Activated naive CD4-positive, alpha-beta T cell treated with anti-CD3 and anti-CD28 coated beads, Interleukin-2, amount 50 U/mL, for 16 hours (primary cell): Measurements from ENCODE around the gene SH2B3.

Experiments
- DNase-seq: peaks from one replicate; pipeline ENCODE4 v3.0.0-alpha.2; 2020

Gene SH2B3

DNA sequence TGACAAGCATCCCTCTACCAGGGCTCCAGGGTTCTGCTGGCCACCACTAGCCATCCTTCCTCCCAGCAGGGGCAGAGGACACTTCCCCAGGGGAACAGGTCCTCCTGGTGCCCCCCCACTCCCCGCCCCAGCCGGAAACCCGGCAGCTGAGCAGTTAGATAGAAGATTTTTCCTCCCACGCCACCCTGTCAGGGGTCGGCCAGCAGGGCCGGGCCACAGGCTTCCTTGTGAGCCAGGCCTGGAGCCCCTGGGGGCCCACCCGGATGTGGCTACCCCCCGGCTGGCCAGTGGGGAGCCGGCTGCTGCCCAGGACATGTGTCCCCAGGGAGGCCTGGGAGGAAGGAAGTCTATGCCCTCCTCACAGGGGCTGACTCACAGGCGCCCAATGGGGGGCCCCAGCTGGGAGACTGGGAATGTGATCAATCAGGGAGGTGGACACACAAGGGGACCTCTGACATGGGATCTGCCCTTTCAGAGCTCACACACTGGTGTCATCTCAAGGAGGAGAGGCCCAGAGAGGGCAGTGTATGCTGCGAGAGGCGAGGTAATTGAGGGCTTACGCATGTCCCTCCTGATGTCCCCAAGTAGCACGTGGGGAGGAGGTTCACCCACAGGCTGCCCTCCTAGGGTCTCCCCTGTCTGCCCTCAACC lies 4.2 kb downstream of the SH2B3 start:
- DNase-seq, result peak; percentile 53

DNA sequence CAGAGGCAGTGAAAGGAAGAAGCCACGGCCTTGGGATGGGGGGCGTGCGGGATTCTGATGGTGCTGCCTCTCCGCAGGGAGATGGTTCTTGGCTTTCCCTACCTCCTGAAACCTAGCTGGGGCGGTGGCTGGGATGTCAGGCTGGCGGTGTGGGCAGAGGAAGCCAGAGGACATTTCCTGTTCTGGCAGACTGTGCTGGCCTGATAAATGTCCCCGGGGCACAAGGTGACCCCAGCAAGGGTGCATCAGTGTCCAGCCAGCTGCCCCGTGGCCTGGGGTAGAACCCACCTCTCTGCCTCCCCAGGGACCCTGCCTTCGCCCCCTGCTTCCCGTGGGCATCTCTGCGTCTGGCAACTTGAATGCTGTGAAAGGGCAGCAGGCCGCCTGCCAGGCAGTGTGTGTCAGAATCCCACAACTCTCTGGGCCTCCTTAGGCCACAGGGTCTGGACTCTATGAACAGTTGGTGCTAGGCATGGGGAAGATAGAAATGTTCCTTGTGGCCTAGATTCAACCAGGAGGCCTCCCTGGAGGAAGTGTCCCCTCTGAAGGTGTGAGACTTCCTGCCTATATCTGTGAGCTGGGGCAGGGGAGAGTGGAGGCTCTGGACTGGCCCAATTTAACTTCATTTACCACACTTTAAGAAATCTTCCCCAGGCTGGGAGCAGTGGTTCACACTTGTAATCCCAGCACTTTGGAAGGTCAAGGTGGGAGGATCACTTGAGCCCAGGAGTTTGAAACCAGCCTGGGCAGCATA lies 4.9 kb downstream of the SH2B3 start:
- DNase-seq, result no peak

DNA sequence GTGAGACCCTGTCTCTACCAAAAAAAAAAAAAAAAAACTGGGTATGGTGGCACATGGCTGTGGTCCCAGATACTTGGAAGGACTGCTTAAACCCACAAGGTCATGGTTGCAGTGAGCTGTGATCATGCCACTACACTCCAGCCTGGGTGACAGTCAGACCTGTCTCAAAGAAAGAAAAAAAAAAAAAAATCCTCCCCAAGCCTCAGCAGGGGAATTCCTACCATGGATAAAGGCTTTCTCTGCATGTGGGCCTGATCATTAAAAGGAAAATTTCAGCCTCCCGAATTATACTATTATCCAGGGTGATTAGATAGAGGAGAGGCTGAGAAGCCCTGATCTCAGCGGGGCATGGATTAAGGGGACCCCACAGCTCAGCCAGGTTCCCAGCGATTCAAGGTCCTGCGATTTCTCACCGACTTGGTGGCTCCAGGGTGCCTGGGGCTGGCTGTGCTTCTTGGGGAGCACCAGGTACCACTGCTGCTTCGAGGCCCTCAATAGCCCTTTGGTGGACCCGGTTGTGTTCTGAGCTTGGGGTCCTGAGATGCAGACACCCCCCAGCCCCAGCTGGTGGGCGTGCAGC lies 5.6 kb downstream of the SH2B3 start:
- DNase-seq, result no peak

DNA sequence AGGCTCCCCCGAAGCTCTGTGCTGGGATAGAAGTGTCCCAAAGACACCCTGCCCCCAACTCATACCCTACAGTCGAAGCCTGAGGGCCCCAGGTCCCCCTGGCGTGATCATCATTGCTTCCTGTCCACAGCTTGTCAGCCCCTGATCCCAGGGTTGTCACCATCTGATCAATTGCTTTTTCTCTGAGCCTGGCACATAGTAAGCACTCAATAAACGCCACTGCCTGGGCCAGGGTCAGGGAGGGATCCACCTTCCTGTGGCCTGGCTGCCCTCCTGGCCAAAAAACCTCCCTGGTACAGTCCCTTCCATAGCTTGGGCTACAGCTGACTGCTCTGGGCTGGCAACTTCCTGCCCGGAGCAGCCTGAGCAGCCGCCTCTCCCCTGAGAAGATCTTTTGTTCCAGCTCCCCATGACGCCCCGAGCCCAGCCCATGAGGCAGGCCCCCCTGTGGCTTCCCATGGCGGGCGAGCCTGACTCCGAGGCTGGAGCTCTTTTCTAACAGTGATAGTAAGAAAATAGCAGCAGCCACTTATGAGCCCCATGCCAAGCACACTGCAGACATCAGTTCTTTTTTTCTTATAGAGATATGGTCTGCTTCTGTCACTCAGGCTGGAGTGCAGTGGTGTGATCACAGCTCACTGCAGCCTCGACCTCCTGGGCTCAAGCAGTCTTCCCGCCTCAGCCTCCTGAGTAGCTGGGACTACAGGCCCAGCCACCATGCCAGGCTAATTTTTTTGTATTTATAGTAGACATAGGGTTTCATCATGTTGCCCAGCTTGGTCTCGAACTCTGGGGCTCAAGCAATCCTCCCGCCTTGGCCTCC lies 6.5 kb downstream of the SH2B3 start:
- DNase-seq, result no peak

DNA sequence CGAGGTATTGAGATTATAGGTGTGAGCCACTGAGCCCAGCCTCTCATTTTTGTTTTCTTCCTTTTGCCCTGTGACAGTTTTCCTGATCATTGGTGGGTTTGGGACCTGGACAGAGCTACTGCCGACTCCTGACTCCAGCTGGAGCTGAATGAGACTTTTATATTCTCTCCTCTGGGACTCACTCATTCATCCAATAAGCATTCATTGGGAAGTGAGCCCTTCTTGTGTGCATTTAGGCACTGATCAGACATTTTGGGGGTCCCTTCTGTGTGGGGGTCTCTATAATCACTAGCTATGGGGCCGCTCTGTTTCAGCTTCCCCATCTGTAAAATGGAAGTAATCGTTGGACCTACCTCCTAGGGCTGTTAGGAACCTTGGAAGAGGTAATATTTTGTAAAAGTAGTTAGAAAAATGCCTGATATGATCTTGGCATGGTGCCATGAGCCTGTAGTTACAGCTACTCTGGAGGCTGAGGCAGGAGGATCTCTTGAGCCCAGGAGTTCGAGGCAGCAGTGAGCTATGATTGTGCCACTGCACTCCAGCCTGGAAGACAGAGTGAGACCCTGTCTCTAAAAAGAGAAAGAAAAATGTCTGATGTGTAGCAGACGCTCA lies 7.2 kb downstream of the SH2B3 start:
- DNase-seq, result no peak

DNA sequence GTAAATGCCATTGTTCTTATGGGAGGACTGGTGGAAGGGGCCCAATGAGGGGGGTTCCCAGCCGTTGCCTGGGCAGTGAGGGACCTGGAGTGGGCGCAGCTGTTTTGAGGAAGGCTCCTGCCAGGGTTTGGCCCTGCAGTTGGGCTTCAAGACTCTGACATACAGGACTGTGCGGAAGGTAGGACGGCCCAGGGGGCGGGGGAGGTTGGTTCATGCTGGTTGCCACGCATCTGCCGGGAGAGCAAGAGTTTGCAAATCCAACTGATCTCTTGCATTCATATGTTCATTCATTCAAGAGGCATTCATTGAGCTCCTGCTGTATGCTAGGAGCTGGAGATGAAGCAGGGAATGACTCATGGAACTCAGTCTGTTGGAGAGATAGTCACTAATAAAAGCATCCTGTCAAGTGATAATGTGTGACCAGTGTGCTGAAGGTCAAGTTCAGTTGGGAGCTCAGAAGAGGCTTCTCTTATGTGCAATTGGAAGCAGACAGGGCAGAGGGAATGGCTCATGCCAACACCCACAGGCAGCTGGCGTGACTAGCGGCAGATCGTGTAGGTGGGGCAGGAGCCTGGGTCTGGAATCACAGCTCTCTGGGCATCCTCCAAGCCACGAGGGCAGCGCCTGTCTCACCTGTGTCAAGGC lies 7.8 kb downstream of the SH2B3 start:
- DNase-seq, result no peak

DNA sequence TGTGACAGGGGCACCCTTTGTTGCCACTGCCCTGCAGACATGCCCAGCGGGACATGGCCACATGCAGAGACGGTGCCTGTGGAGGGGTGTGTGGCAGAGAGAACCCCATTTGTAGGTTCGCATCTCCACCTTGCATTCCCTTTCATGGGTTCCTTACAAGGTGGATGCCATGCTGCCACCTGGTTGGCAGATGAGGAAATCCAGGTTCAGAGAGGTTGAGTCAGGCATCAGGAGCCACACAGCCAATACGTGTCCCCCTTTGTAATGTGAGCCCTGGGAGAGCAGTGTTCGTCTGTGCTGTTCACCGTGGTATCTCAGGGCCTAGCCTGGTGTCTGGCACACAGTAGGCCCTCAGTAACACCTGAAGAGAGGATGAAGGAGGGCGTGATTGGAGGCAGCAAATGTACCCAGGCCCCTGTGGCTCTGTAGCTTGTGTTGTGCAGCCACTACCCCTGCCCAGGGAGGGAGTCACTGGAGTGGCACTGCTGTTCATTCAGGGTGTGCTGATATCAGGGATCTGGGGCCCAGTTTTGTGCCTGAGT lies 9.1 kb downstream of the SH2B3 start:
- DNase-seq, result no peak

DNA sequence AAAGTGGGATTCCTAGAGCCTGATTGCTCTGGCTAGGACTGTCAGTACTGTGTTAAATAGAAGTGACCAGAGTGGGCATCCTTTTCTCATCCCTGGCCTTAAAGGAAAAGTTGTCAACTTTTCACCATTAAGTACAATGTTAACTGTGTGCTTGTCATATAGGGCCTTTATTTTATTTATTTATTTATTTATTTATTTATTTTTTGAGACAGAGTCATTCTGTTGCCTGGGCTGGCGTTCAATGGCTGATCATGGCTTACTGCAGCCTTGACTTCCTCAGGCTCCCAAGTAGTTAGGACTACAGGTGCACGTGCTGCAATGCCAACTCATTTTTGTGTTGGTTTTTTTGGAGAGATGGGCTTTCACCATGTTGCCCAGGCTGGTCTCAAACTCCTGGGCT lies 11.6 kb downstream of the SH2B3 start:
- no peak for DNase-seq

DNA sequence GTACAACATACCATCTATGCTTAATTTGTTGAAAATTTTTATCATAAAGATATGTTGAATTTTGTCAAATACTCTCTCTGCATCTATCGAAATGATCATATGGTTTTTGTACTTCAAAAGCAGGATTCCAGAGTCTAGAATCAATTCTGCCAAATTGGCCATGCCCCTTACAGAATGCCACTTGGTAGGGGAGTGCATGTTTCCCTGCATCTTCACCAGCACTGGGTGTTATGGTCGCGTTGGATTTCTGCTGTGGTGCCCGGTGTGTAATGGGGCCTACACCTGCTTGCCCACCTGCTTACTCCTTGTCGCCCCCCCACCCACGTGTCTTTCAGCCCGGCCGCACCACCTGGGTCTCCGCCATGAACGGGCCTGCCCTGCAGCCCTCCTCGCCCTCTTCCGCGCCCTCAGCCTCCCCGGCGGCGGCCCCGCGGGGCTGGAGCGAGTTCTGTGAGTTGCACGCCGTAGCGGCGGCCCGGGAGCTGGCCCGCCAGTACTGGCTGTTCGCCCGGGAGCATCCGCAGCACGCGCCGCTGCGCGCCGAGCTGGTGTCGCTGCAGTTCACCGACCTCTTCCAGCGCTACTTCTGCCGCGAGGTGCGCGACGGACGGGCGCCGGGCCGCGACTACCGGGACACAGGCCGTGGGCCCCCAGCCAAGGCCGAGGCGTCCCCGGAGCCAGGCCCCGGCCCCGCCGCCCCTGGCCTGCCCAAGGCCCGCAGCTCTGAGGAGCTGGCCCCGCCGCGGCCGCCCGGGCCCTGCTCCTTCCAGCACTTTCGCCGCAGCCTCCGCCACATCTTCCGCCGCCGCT lies 12.3 kb downstream of the SH2B3 start:
- no peak for DNase-seq

DNA sequence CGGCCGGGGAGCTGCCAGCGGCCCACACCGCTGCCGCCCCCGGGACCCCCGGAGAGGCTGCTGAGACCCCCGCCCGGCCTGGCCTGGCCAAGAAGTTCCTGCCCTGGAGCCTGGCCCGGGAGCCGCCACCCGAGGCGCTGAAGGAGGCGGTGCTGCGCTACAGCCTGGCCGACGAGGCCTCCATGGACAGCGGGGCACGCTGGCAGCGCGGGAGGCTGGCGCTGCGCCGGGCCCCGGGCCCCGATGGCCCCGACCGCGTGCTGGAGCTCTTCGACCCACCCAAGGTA lies 12.8 kb downstream of the SH2B3 start:
- DNase-seq, result no peak

DNA sequence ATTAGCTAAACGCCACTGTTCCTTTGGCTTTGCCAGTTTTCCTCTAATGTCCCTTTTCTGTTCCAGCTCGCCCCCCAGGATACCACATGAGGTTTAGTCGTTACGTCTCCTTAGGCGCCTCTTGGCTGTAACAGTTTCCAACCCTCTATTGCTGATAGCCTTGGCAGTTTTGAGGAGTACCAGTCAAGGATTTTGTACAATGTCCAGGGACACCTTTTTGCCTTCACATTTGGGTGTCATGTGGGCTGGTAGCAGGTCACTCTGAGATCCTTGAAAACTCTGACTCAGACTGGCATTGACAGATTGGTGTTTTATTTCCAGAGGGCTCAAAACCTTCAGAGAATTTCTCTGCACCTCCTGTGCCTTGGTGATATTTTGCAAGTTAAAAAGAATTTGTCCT lies 14.1 kb downstream of the SH2B3 start:
- no peak for DNase-seq

DNA sequence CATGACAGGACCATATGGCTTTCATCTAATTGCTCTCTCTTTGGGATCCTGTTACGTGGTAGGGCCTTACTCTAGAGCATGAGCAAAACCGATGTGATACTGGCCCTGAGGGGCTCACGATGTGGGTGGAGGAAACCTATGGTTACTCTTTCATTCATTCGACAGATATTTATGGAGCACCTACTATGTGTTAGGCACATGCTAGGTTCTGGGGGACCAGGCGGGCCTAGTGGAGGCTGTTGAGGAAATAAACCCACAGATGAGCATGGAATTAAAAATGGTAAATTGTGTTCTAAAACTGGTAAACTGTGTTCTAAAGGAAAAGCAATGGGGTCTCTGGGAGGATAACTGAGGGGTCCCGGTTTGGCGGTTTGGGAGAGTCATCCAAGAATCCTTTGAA lies 14.8 kb downstream of the SH2B3 start:
- DNase-seq, result no peak

DNA sequence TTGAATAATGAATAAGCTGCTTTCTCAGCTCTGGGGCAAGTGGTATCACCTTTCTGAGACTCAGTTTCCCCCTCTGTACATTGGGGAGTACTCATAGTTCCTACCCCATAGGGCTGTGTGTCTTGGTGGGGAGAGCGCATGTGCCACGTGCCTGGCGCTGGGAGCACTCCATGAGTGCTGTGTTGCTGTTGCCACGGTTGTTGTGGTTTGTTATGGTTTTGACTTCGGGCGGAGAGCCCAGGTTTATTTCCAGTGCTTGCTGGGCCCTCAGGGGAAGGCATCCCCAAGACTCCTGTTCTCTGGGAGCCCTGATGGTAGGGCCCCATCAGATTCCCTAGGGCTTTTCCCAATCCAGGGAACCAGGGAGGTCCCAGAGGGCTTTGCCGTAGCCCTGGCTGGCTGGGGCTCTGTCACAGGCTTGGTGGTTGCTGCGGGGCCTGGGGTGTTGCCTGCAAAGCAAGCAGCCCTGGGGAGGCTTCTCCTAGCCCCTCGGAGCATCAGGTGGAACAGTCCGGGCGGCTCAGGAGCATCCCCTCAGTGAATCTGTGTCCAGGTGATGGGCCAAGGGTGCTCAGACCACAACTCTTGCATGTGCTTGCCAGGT lies 18.6 kb downstream of the SH2B3 start:
- DNase-seq, result no peak

DNA sequence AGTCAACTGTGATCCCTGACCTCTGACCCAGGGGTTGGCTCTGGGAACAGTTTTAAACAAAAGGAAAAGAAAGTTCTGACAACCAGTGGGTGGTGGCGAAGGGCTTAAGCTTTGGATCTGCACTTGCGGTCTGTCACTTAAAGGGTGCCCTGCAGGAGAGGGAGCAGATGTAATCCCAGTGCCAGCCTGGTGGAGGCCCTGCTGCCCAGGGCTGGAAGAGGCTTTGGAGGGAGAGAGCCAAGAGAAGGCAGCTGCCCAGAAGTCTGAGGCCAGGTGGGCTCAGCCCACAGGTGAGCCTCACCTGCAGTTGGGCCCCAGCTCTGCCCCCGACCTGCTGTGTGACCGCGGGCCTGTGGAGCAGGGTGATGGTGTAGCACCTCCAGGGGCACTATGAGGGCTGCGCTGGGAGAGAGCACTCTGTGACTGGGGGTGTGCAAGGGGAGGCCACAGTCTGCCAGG lies 19.1 kb downstream of the SH2B3 start:
- DNase-seq, result no peak

DNA sequence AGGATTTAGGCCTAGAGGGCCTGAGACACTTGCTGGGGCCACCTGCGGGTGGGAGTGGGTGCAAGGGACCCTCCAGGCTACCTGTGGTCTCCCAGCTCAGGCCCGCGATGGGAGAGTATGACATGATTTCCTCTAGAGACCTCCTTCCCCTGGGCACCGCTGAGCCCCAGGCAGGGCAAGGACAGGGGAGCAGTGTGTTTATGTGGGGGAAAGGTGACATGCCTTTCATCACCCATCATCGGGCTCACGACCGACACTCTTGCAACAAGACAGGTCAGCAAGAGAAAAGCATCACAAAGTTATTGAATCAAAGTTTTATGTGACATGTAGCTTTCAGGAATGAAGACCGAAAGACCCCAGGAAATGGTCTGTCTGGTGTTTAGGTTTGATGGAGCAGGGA lies 19.9 kb downstream of the SH2B3 start:
- no peak for DNase-seq

DNA sequence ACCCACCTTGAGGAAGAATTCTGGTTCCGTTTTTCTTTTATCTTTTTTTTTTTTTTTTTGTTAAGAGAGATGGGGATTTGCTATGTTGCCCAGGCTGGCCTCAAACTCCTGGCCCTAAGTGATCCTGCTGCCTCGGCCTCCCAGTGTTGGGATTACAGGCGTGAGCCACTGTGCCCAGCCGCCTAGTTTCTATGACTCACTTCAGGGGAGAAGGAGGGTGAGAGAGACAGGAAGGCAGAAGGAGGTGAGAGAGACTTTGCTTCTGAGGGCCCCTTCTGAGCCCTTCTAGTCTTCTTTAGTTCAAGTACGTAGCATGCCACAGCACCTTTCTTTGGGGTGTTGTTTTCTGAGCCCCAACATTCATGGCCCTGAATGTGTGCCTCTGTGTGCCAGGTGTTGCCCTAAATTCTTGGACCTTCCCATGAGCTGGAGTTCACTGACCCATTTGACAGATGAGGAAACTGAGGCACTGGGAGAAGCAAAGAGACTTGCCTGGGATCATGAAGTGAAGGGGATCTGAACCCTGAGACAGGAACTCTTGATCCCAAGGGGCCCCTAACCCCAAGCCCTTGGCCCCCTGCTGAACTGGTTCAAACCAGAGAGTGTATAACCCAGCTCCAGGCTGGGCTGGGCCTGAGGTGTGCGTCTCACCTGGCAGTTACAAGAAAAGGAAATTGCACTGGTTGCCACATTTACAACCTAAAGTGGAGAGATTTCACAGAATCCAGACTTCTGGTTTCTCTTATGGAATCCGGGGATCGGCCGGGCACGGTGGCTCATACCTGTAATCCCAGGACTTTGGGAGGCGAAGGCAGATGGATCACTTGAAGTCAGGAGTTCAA lies 20.8 kb downstream of the SH2B3 start:
- DNase-seq, result no peak

DNA sequence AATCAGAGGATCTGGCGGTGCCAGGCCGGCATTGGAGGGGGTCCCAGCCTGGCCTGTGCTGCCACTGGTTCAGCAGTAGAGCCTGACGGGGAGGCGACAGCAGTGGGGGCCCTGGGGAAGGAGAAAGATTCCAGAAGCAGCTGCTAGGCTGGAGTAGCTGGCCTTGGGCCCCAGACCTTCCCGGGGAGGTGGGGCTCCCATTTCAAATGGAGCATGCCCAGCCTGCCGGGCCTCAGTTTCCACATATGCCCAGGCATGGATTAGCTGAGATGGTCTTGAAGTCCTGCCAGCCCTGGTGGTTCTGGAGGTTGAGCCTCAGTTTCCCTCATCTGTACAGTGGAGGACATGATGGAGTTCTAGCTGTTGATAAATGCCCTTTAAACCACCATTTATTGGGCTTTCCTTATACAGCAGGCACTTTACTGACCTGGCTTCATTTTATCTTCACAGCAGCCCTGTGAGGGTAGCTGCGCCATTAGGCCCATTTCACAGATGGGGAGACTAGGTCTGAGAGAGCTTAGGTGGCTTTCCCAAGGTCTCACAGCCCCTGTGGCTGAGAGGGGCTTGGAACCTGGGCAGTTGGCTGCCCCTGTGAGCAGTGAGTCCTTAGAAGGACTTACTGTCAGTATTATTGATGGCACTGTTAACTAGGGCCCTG lies 21.8 kb downstream of the SH2B3 start:
- no peak for DNase-seq

DNA sequence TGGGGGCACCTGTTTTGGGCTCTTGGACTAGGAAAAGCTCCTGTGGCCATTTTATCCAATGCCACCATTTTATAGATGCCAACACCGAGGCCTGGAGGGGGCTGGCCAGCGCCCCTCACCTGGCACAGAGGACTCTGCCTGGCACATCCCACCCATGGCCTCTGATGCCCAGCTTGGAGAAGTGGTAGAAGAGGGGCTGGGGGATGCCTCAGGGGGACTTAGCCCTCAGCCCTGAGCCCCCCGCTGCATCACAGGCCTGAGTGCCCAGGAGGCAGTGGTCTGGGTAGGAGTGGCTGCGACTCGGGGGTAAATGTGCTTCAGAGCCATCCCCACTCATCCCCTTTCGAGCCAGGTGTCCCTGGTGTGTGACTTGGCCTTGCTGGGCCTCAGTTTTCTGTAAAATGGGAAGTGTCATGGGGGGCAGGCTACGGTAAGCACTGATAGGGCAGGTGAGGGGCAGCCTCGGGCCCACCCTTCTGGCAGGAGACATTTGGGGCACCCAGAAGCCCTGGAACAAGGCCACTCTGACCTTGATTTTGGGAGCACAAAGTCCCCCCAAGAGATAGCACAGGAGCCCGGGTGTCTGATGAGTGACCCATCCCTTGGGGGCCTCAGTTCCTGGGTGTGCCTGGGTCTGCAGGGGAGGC lies 22.5 kb downstream of the SH2B3 start:
- no peak for DNase-seq

DNA sequence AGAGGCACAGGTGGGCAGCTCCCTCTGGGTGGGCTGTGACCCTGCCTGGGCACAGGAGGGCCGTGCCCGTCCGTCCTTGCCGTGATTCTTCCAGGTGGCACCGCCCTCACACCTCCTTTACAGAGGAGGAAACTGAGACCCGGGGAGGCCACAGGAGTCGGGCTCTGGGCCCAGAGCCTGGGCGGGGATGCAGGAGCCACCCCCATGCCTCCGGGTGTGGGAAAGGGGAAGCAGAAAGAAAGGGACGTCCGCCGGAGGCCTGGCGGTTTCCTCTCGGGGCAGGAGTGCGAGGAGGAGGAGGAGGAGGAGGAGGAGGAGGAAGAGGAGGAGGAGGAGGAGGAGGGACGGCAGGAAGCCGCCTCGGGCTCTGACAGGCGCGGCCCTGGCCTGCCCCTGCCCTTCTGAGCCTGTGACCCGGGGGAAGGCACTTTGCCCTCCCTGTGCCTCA lies 23.0 kb downstream of the SH2B3 start:
- no peak for DNase-seq
